Ovary (tissue), 9 donors: ENCODE results near the gene RACK1. TPM values are rescaled to one million over a fixed set of nuclear protein-coding genes. Genes with fewer than 3 reads are reported as not detected.

Experiments
- DNase-seq, 5 donors: peaks; one replicate each; pipeline ENCODE4 v3.0.0-alpha.2; 2019 to 2020
- H3K27ac ChIP-seq, 2 donors: fragments of 200-600 bp; one replicate each; pipeline versions ENCODE4 v1.5.1 to v1.8.0; 2019 to 2022
- H3K27me3 ChIP-seq: fragments of 200-600 bp; one replicate; pipeline ENCODE4 v1.8.0; 2022
- H3K36me3 ChIP-seq: fragments of 200-600 bp; sonication (generic); one replicate; pipeline ENCODE4 v1.5.1; 2019
- H3K4me1 ChIP-seq: one replicate; pipeline ENCODE4 v1.8.1; 2013; ENCODE audit warnings: mild to moderate bottlenecking, moderate library complexity; ENCODE audit not compliant: insufficient read depth
- H3K4me3 ChIP-seq: fragments of 200-600 bp; sonication (generic); one replicate; pipeline ENCODE4 v1.5.1; 2017
- H3K9me3 ChIP-seq, 2 donors: fragments of 200-600 bp in 1 of 2; sonication (generic) in 1 of 2; one replicate each; pipeline versions ENCODE4 v1.5.1 to v1.8.1; 2013 to 2019; ENCODE audit warnings: mild to moderate bottlenecking in 1 of 2, moderate library complexity in 1 of 2
- CTCF ChIP-seq, 3 donors: fragments of 450-650 bp in 2 of 3; fragments of 200-600 bp in 1 of 3; IDR thresholded peaks; one replicate each; pipeline versions ENCODE4 v1.5.1 to v1.8.0; 2016 to 2022; ENCODE audit warnings: antibody characterized with exemption in 3 of 3, mild to moderate bottlenecking in 1 of 3
- EP300 ChIP-seq: sonication (generic); formaldehyde crosslinking; IDR thresholded peaks from one replicate; pipeline ENCODE4 v1.6.1; 2017; ENCODE audit warnings: antibody characterized with exemption
- POLR2A ChIP-seq: fragments of 450-650 bp; IDR thresholded peaks from one replicate; pipeline ENCODE4 v1.6.1; 2017; ENCODE audit warnings: antibody characterized with exemption, mild to moderate bottlenecking, moderate library complexity
- WGBS, 3 donors: extraction: QIAGEN DNeasy Blood & Tissue Kit in 1 of 3; methylation state at CpG; one replicate each; pipeline versions ENCODE4 v1.1.5 to v1.1.7; 2013 to 2017; 5-methylcytosine and 5-hydroxymethylcytosine counted together
- intact Hi-C, 4 donors: fragments of 100-400 bp; cut with DNase I; formaldehyde crosslinking; loops; one replicate each; pipeline versions ENCODE4 v1.11.0 to v1.15.1; 2022 to 2023
- polyA plus RNA-seq, 2 donors: library from polyadenylated mRNA; stranded (reverse); fragments of 200-250 nt in 1 of 2; fragments of 350-450 nt in 1 of 2; fragmentation: Illumina TruSeq in 1 of 2; extraction: RNeasy Lipid Tissue Mini Kit (QIAGEN cat#74804) in 1 of 2; gene quantifications; one replicate each; pipeline ENCODE4 v1.2.3, GENCODE V29; 2013 to 2014
- total RNA-seq, 7 donors: library from RNA; depleted of rRNA in 2 of 7; stranded (reverse); fragments of >200 nt in 2 of 7; fragmentation: NEBNext Ultra II Directional in 3 of 7; extraction: Animal tissue kit (Norgen Biotek cat#: 25700) in 3 of 7; gene quantifications; one replicate each; pipeline versions ENCODE4 v1.1.0 to v1.2.4, GENCODE V29; 2016 to 2023
- donor health status: DM: no; HTN: no; CAD: no; lungs with moderate emphysema.
- donor health status: DM: no; HTN: no; CAD: no.
- donor health status: Bipolar disorder and iron deficiency.
- donor health status: DM: yes; HTN: yes; CAD: no.
- donor health status: DM: no; HTN: no; CAD: no.
- donor health status: DM: yes; HTN: yes; CAD: no.

RACK1 gene
- total and polyA plus RNA-seq, 9 donors: 2,570 to 4,895 (median 3,203) TPM

GRCh38 chr5:181204113-181204825 lies 39.4 kb downstream of the RACK1 start:
- DNase-seq: peak in 1 of 5 donors; percentile 43
- 0 to 1% (median 1%) methylated on average over 29 to 67 of the region's 67 CpGs for WGBS, 3 donors
- peak overlapping the region; percentile 52 for H3K4me3 ChIP-seq
- H3K4me1 ChIP-seq: peaks cover 12% of the 10 kb centered on the region
- no peaks in the 10 kb centered on the region for H3K27me3 ChIP-seq
- H3K9me3 ChIP-seq: no peaks in the 10 kb centered on the region
- no peaks in the 10 kb centered on the region for H3K36me3 ChIP-seq
- TF ChIP-seq CTCF (IDR thresholded peaks at IDR 0.05): no peak
- TF ChIP-seq POLR2A: no peak
- no peak for TF ChIP-seq EP300
- no peak overlapping the region for H3K27ac ChIP-seq
- intact Hi-C loops: loop anchor here in 1 of 4 donors (10.0 kb wide), 1 partner anchor 379 kb away; no protein-coding TSS in a partner anchor

- H3K27me3 ChIP-seq: no peaks in the 10 kb centered on the region
- H3K4me3 ChIP-seq: peak overlapping the region; percentile 52
- H3K36me3 ChIP-seq: no peaks in the 10 kb centered on the region
- H3K4me1 ChIP-seq: peaks cover 12% of the 10 kb centered on the region
- TF ChIP-seq POLR2A (no peak), CTCF (IDR thresholded peaks at IDR 0.05) (no peak), EP300 (no peak)
- DNase-seq: no peak
- H3K27ac ChIP-seq: no peak overlapping the region
- H3K9me3 ChIP-seq: no peaks in the 10 kb centered on the region
- WGBS, 3 donors: 6 to 7% (median 6%) methylated on average over 17 of the region's 17 CpGs
- intact Hi-C loops: loop anchor here in 1 of 4 donors (10.0 kb wide), 1 partner anchor 379 kb away; no protein-coding TSS in a partner anchor
These were observed 40.0 kb downstream of the RACK1 start for GRCh38 chr5:181203777-181204112.

- Histone ChIP-seq H3K4me1 (peaks cover 12% of the 10 kb centered on the region), H3K36me3 (no peaks in the 10 kb centered on the region), H3K9me3 (no peaks in the 10 kb centered on the region), H3K27me3 (no peaks in the 10 kb centered on the region), H3K27ac (no peak overlapping the region), H3K4me3 (no peak overlapping the region)
- TF ChIP-seq EP300 (no peak), POLR2A (no peak), CTCF (IDR thresholded peaks at IDR 0.05) (no peak)
- no peak for DNase-seq
- intact Hi-C loops: loop anchor here in 1 of 4 donors (10.0 kb wide), 1 partner anchor 378 kb away; no protein-coding TSS in a partner anchor
- 56 to 63% (median 58%) methylated on average over 11 of the region's 11 CpGs for WGBS, 3 donors
These were observed 40.5 kb downstream of the RACK1 start for GRCh38 chr5:181203093-181203711.

GRCh38 chr5:181200816-181201215 lies 42.9 kb downstream of the RACK1 start:
- Histone ChIP-seq H3K4me3 (no peak overlapping the region), H3K9me3 (no peaks in the 10 kb centered on the region), H3K27ac (no peak overlapping the region), H3K36me3 (no peaks in the 10 kb centered on the region), H3K27me3 (no peaks in the 10 kb centered on the region), H3K4me1 (peaks cover 9% of the 10 kb centered on the region)
- no peak for TF ChIP-seq POLR2A
- no peak for TF ChIP-seq EP300
- no peak for TF ChIP-seq CTCF (IDR thresholded peaks at IDR 0.05)
- intact Hi-C loops: loop anchor here in 1 of 4 donors (10.0 kb wide), 1 partner anchor 376 kb away; no protein-coding TSS in a partner anchor
- no peak for DNase-seq
- WGBS, 3 donors: 62 to 73% (median 66%) methylated on average over 4 of the region's 4 CpGs
